HL-60 (cell line): ENCODE data around the gene C12orf50.

ENCODE experiments used
- DNase-seq, 2 experiments: peaks; one replicate each; pipeline ENCODE4 v3.0.0-alpha.2; 2010 to 2020; ENCODE audit warnings: low read depth in 1 of 2, low spot score in 1 of 2
- H3K27ac ChIP-seq: fragments of 250-450 bp; sonication (Bioruptor Pico); replicated peaks from 2 replicates; pipeline ENCODE4 v1.5.1; 2020; ENCODE audit warnings: mild to moderate bottlenecking, moderate library complexity
- H3K27me3 ChIP-seq: fragments of 250-450 bp; sonication (Bioruptor Pico); 2 replicates; pipeline ENCODE4 v1.5.1; 2021; ENCODE audit warnings: mild to moderate bottlenecking, moderate library complexity; ENCODE audit not compliant: insufficient read depth, poor library complexity, severe bottlenecking
- H3K4me3 ChIP-seq: replicated peaks from 2 replicates; pipeline ENCODE4 v1.5.1; 2011; ENCODE audit warnings: mild to moderate bottlenecking, control low read depth, low read length; ENCODE audit not compliant: insufficient read depth
- CTCF ChIP-seq: IDR thresholded peaks from one replicate; pipeline ENCODE4 v1.5.1; 2011; ENCODE audit warnings: low read length, control low read depth, inconsistent platforms; ENCODE audit not compliant: insufficient read depth
- GABPA ChIP-seq: IDR thresholded peaks from 2 replicates; pipeline ENCODE4 v1.6.1; 2012; ENCODE audit warnings: low read depth
- POLR2AphosphoS5 ChIP-seq: IDR thresholded peaks from 2 replicates; pipeline ENCODE4 v1.6.1; 2012; ENCODE audit warnings: low read depth
- REST ChIP-seq: IDR thresholded peaks from 2 replicates; pipeline ENCODE4 v1.6.1; 2012; ENCODE audit warnings: low read depth; ENCODE audit not compliant: insufficient replicate concordance
- SPI1 ChIP-seq: IDR thresholded peaks from 2 replicates; pipeline ENCODE4 v1.6.1; 2012; ENCODE audit warnings: low read depth, mild to moderate bottlenecking, borderline replicate concordance
- long read RNA-seq: library from polyadenylated mRNA; unstranded; transcript quantifications from one replicate; pipeline ENCODE4 v2.0.0, GENCODE V29; 2020

The C12orf50 gene
- long read RNA-seq: 0 reads

GRCh38 chr12:88029093-88029665 is at the start of gene C12orf50:
C12orf50 (minus strand) TSS chr12:88029401; CDS start chr12:88026962, 2,439 bp downstream.
- no peak within 1 kb of the TSS for H3K4me3 ChIP-seq
- no peak for DNase-seq
- TF ChIP-seq CTCF: no peak
- TF ChIP-seq GABPA: no peak
- TF ChIP-seq SPI1: no peak
- no peak for TF ChIP-seq POLR2AphosphoS5
- TF ChIP-seq REST: no peak
- no peak within 1 kb of the TSS for H3K27ac ChIP-seq
- H3K27me3 ChIP-seq: no peaks in the 10 kb centered on the region

- TF ChIP-seq SPI1 (no peak), CTCF (no peak), GABPA (no peak), POLR2AphosphoS5 (no peak), REST (no peak)
- Histone ChIP-seq H3K27ac (no peak overlapping the region), H3K4me3 (no peak overlapping the region), H3K27me3 (no peaks in the 10 kb centered on the region)
- no peak for DNase-seq
Measured at GRCh38 chr12:88067301-88067700, 38.1 kb upstream of the C12orf50 start.

GRCh38 chr12:88063375-88063774 is 34.2 kb upstream of the C12orf50 start:
- no peaks in the 10 kb centered on the region for H3K27me3 ChIP-seq
- TF ChIP-seq SPI1 (no peak), GABPA (no peak), POLR2AphosphoS5 (no peak), CTCF (no peak), REST (no peak)
- H3K4me3 ChIP-seq: no peak overlapping the region
- no peak for DNase-seq
- H3K27ac ChIP-seq: no peak overlapping the region
